GM19397 (cell line): ENCODE results near the gene TMEM245.
"Not testable (repeated sequence)": the region's sequence is repeated elsewhere in the genome, so short reads cannot be mapped to it uniquely, and the experiment has no call there.

Source experiments
- ATAC-seq: cut with Tn5 transposase; IDR thresholded peaks from one replicate; pipeline ENCODE4 v1.9.1; 2021; ENCODE audit warnings: mild to moderate bottlenecking, moderate library complexity; ENCODE audit not compliant: unreplicated experiment

TMEM245 gene

GRCh38 chr9:109133533-109133932 is 13.8 kb upstream of the TMEM245 start:
- ATAC-seq: no peak

GRCh38 chr9:109132567-109133021 is 12.8 kb upstream of the TMEM245 start:
- no peak for ATAC-seq

- no peak for ATAC-seq
These were observed 9.9 kb upstream of the TMEM245 start for GRCh38 chr9:109129470-109130197.

- not testable (repeated sequence) for ATAC-seq
These were observed 6.9 kb upstream of the TMEM245 start for GRCh38 chr9:109126671-109127070.

GRCh38 chr9:109124121-109124520 is 4.4 kb upstream of the TMEM245 start:
- ATAC-seq: no peak

- peak; percentile 31 for ATAC-seq
These were observed 3.2 kb upstream of the TMEM245 start for GRCh38 chr9:109122726-109123621.

GRCh38 chr9:109121232-109121796 is 1.6 kb upstream of the TMEM245 start:
- ATAC-seq: no peak

GRCh38 chr9:109120204-109120789 is 550 bp upstream of the TMEM245 start:
- ATAC-seq: no peak

- ATAC-seq: no peak
These were observed 824 bp downstream of the TMEM245 start for GRCh38 chr9:109118808-109119438.

GRCh38 chr9:109117856-109118807 is 1.6 kb downstream of the TMEM245 start:
- ATAC-seq: no peak

- ATAC-seq: no peak
These were observed 3.7 kb downstream of the TMEM245 start for GRCh38 chr9:109115931-109116526.

GRCh38 chr9:109114670-109115069 is 5.1 kb downstream of the TMEM245 start:
- ATAC-seq: no peak

GRCh38 chr9:109113892-109114609 is 5.7 kb downstream of the TMEM245 start:
- no peak for ATAC-seq

GRCh38 chr9:109113254-109113653 is 6.5 kb downstream of the TMEM245 start:
- no peak for ATAC-seq

GRCh38 chr9:109110329-109111021 is 9.3 kb downstream of the TMEM245 start:
- no peak for ATAC-seq

- no peak for ATAC-seq
These were observed 9.8 kb downstream of the TMEM245 start for GRCh38 chr9:109109967-109110328.

GRCh38 chr9:109108318-109108717 is 11.4 kb downstream of the TMEM245 start:
- no peak for ATAC-seq
